H9 (cell line): Measurements from ENCODE around the gene VWA8. TPM values are rescaled to one million over a fixed set of nuclear protein-coding genes. Genes with fewer than 3 reads are reported as not detected.

Experiments used
- DNase-seq: peaks from one replicate; pipeline ENCODE4 v3.0.0-alpha.2; 2017
- H2AFZ ChIP-seq: one replicate; pipeline ENCODE4 v1.6.1; 2013; ENCODE audit warnings: mild to moderate bottlenecking, low read length, control low read depth, moderate library complexity
- H2AK5ac ChIP-seq: 2 replicates; pipeline ENCODE4 v1.6.1; 2013; ENCODE audit warnings: low read length, control low read depth, mixed read lengths; ENCODE audit not compliant: insufficient read length
- H2BK120ac ChIP-seq: one replicate; pipeline ENCODE4 v1.6.1; 2013; ENCODE audit warnings: low read depth, mild to moderate bottlenecking, low read length, control low read depth, inconsistent platforms; ENCODE audit not compliant: poor library complexity, severe bottlenecking
- H2BK12ac ChIP-seq: 2 replicates; pipeline ENCODE4 v1.6.1; 2013; ENCODE audit warnings: low read length, control low read depth, mixed read lengths, low read depth; ENCODE audit not compliant: insufficient read length
- H2BK15ac ChIP-seq: 2 replicates; pipeline ENCODE4 v1.6.1; 2013; ENCODE audit warnings: low read depth, low read length, control low read depth
- H2BK20ac ChIP-seq: one replicate; pipeline ENCODE4 v1.6.1; 2013; ENCODE audit warnings: low read depth, mild to moderate bottlenecking, low read length, control low read depth, inconsistent platforms; ENCODE audit not compliant: poor library complexity, severe bottlenecking
- H2BK5ac ChIP-seq: 2 replicates; pipeline ENCODE4 v1.6.1; 2013; ENCODE audit warnings: low read length, control low read depth, mixed read lengths; ENCODE audit not compliant: insufficient read length
- H3K14ac ChIP-seq: 2 replicates; pipeline ENCODE4 v1.6.1; 2013; ENCODE audit warnings: low read length, control low read depth; ENCODE audit not compliant: insufficient read depth
- H3K18ac ChIP-seq: 2 replicates; pipeline ENCODE4 v1.6.1; 2013; ENCODE audit warnings: low read depth, mild to moderate bottlenecking, mixed read lengths, low read length, control low read depth; ENCODE audit not compliant: insufficient read length
- H3K23ac ChIP-seq: 2 replicates; pipeline ENCODE4 v1.6.1; 2013; ENCODE audit warnings: low read length, control low read depth, mixed read lengths, low read depth; ENCODE audit not compliant: insufficient read length
- H3K23me2 ChIP-seq: 2 replicates; pipeline ENCODE4 v1.6.1; 2013; ENCODE audit warnings: low read depth, mild to moderate bottlenecking, mixed read lengths, low read length, control low read depth; ENCODE audit not compliant: insufficient read length, poor library complexity, severe bottlenecking
- H3K27ac ChIP-seq: 2 replicates; pipeline ENCODE4 v1.5.1; 2013; ENCODE audit warnings: low read length, control low read depth, mixed read lengths, low read depth; ENCODE audit not compliant: insufficient read length
- H3K27me3 ChIP-seq: 2 replicates; pipeline ENCODE4 v1.6.1; 2013; ENCODE audit warnings: low read length, control low read depth, inconsistent platforms; ENCODE audit not compliant: insufficient read depth
- H3K4ac ChIP-seq: 2 replicates; pipeline ENCODE4 v1.6.1; 2013; ENCODE audit warnings: low read depth, mild to moderate bottlenecking, control low read depth, inconsistent platforms, low read length, moderate library complexity
- H3K4me1 ChIP-seq: 2 replicates; pipeline ENCODE4 v1.6.1; 2013; ENCODE audit warnings: low read length, control low read depth, inconsistent platforms; ENCODE audit not compliant: insufficient read depth
- H3K4me2 ChIP-seq: 2 replicates; pipeline ENCODE4 v1.6.1; 2013; ENCODE audit warnings: low read length, control low read depth, mixed read lengths; ENCODE audit not compliant: insufficient read length, insufficient read depth
- H3K56ac ChIP-seq: 2 replicates; pipeline ENCODE4 v1.6.1; 2013; ENCODE audit warnings: low read depth, mild to moderate bottlenecking, mixed read lengths, low read length, control low read depth; ENCODE audit not compliant: insufficient read length
- H3K79me1 ChIP-seq: 2 replicates; pipeline ENCODE4 v1.6.1; 2013; ENCODE audit warnings: low read depth, mild to moderate bottlenecking, moderate library complexity, low read length, control low read depth, inconsistent platforms; ENCODE audit not compliant: insufficient read depth, poor library complexity, severe bottlenecking
- H3K79me2 ChIP-seq: 2 replicates; pipeline ENCODE4 v1.6.1; 2013; ENCODE audit warnings: low read length, control low read depth, inconsistent platforms; ENCODE audit not compliant: insufficient read depth
- H3K9ac ChIP-seq: 2 replicates; pipeline ENCODE4 v1.6.1; 2013; ENCODE audit warnings: low read length, control low read depth, mixed read lengths; ENCODE audit not compliant: insufficient read length; ENCODE audit errors: extremely low read depth
- H3K9me3 ChIP-seq: one replicate; pipeline ENCODE4 v1.6.1; 2013; ENCODE audit warnings: low read depth, low read length, inconsistent platforms; ENCODE audit not compliant: control insufficient read depth
- H3T11ph ChIP-seq: one replicate; pipeline ENCODE4 v1.6.1; 2013; ENCODE audit warnings: mild to moderate bottlenecking, low read length, control low read depth, inconsistent platforms
- H4K20me1 ChIP-seq: one replicate; pipeline ENCODE4 v1.6.1; 2013; ENCODE audit not compliant: control insufficient read depth, insufficient read length, insufficient read depth
- H4K5ac ChIP-seq: 2 replicates; pipeline ENCODE4 v1.6.1; 2013; ENCODE audit warnings: low read depth, mild to moderate bottlenecking, mixed read lengths, low read length, control low read depth; ENCODE audit not compliant: insufficient read length
- H4K8ac ChIP-seq: replicated peaks from 2 replicates; pipeline ENCODE4 v1.6.1; 2013; ENCODE audit warnings: low read length, control low read depth, mixed read lengths, low read depth; ENCODE audit not compliant: insufficient read length
- H4K91ac ChIP-seq: 2 replicates; pipeline ENCODE4 v1.6.1; 2013; ENCODE audit warnings: low read depth, mild to moderate bottlenecking, moderate library complexity, mixed read lengths, low read length, control low read depth; ENCODE audit not compliant: insufficient read length
- H3K27ac Mint-ChIP-seq, 3 experiments: 2 replicates in 2 of 3; 3 replicates in 1 of 3; pipeline ENCODE4 v1.8.0; 2020 to 2021; ENCODE audit warnings: mixed read lengths in 3 of 3, mild to moderate bottlenecking in 1 of 3, moderate library complexity in 1 of 3
- H3K27me3 Mint-ChIP-seq: 2 replicates; pipeline ENCODE4 v1.8.0; 2021; ENCODE audit warnings: low read depth, mild to moderate bottlenecking, moderate library complexity, mixed read lengths
- H3K36me3 Mint-ChIP-seq, 3 experiments: 2 replicates in 2 of 3; 3 replicates in 1 of 3; pipeline ENCODE4 v1.8.0; 2020 to 2021; ENCODE audit warnings: low read depth in 3 of 3, mixed read lengths in 3 of 3; ENCODE audit not compliant: insufficient read depth in 1 of 3
- H3K4me1 Mint-ChIP-seq, 2 experiments: 2 replicates each; pipeline ENCODE4 v1.8.0; 2020; ENCODE audit warnings: mixed read lengths in 2 of 2
- H3K4me3 Mint-ChIP-seq, 2 experiments: 2 replicates in 1 of 2; 3 replicates in 1 of 2; pipeline ENCODE4 v1.8.0; 2020 to 2021; ENCODE audit warnings: mild to moderate bottlenecking in 2 of 2, mixed read lengths in 2 of 2, moderate library complexity in 1 of 2
- H3K9me3 Mint-ChIP-seq, 2 experiments: 2 replicates in 1 of 2; 3 replicates in 1 of 2; pipeline ENCODE4 v1.8.0; 2020; ENCODE audit warnings: mild to moderate bottlenecking in 2 of 2, mixed read lengths in 2 of 2, moderate library complexity in 1 of 2
- WGBS: extraction: QIAGEN DNeasy Blood & Tissue Kit; methylation state at CpG from one replicate; pipeline ENCODE4 v1.1.7; 2013; ENCODE audit warnings: missing lambda C conversion rate, low lambda C conversion rate, mixed read lengths; ENCODE audit not compliant: insufficient read length; ENCODE audit errors: extremely low coverage; 5-methylcytosine and 5-hydroxymethylcytosine counted together
- total RNA-seq: library from RNA; stranded (reverse); gene quantifications from 2 replicates; pipeline ENCODE4 v1.2.1, GENCODE V29; 2021
- TF ChIP-seq, protein P1 (sequence below): fragments of 200-600 bp; sonication (generic); conservative IDR thresholded peaks from 3 replicates; pipeline ENCODE4 v1.8.0; 2021; ENCODE audit warnings: antibody characterized with exemption, mild to moderate bottlenecking

The VWA8 gene
- total RNA-seq, 1 experiment from 2014 or later = 17.4 TPM

DNA sequence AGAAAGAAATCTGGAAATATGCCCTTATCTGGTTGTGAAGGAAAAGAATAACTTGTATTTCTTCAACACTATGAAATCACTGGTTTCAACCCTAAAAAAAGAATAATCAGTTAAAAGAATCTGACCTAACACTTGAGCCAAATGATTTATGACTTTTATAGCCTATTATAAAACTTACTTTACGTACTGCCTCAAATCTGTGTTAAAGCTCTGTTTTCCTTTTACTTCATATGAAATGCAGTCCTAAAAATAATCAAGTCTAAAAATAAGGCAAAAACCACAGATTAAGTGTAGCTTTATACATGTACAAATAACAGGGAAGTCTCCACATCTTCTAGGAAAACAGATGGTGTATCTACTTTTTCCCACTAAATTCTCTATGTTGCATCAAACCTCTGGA is 101.3 kb downstream of the VWA8 start:
- TF ChIP-seq, protein P1, sequence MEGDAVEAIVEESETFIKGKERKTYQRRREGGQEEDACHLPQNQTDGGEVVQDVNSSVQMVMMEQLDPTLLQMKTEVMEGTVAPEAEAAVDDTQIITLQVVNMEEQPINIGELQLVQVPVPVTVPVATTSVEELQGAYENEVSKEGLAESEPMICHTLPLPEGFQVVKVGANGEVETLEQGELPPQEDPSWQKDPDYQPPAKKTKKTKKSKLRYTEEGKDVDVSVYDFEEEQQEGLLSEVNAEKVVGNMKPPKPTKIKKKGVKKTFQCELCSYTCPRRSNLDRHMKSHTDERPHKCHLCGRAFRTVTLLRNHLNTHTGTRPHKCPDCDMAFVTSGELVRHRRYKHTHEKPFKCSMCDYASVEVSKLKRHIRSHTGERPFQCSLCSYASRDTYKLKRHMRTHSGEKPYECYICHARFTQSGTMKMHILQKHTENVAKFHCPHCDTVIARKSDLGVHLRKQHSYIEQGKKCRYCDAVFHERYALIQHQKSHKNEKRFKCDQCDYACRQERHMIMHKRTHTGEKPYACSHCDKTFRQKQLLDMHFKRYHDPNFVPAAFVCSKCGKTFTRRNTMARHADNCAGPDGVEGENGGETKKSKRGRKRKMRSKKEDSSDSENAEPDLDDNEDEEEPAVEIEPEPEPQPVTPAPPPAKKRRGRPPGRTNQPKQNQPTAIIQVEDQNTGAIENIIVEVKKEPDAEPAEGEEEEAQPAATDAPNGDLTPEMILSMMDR = no peak
- no peak overlapping the region for H3K4ac ChIP-seq
- H2BK5ac ChIP-seq = no peak overlapping the region
- H4K20me1 ChIP-seq = no peaks in the 10 kb centered on the region
- H3K9me3 Mint-ChIP-seq = no peaks in the 10 kb centered on the region
- peaks cover 2 to 3% of the 10 kb centered on the region in 2 experiments; a peak in 2 of 4 replicates for H3K4me1 Mint-ChIP-seq
- no peaks in the 10 kb centered on the region for H3K27me3 ChIP-seq
- no peak overlapping the region for H2AK5ac ChIP-seq
- peaks cover 0 to 14% (median 0%) of the 10 kb centered on the region in 3 experiments; a peak in 3 of 7 replicates for H3K36me3 Mint-ChIP-seq
- DNase-seq = no peak
- H3K27ac ChIP-seq = no peak overlapping the region
- H3K9ac ChIP-seq = no peak overlapping the region
- H3K23me2 ChIP-seq = no peaks in the 10 kb centered on the region
- no CpG with 5 or more reads among the region's 1 CpG for WGBS
- H3K27ac Mint-ChIP-seq = no peak overlapping the region
- no peaks in the 10 kb centered on the region for H3K27me3 Mint-ChIP-seq
- H3K18ac ChIP-seq = no peak overlapping the region
- no peak overlapping the region for H3K4me2 ChIP-seq
- no peak overlapping the region for H3K4me3 Mint-ChIP-seq
- no peak overlapping the region for H2AFZ ChIP-seq
- no peak overlapping the region for H3K56ac ChIP-seq
- H2BK15ac ChIP-seq = no peak overlapping the region
- no peak overlapping the region for H3K14ac ChIP-seq
- H3K23ac ChIP-seq = no peak overlapping the region
- no peak overlapping the region for H4K8ac ChIP-seq
- H2BK120ac ChIP-seq = no peak overlapping the region
- H3K9me3 ChIP-seq = no peaks in the 10 kb centered on the region
- no peak overlapping the region for H2BK20ac ChIP-seq
- H3K4me1 ChIP-seq = no peaks in the 10 kb centered on the region
- H3T11ph ChIP-seq = no peak overlapping the region
- no peak overlapping the region for H4K91ac ChIP-seq
- H4K5ac ChIP-seq = no peak overlapping the region
- no peaks in the 10 kb centered on the region for H3K79me2 ChIP-seq
- H3K79me1 ChIP-seq = no peaks in the 10 kb centered on the region
- H2BK12ac ChIP-seq = no peak overlapping the region
